GM12872 (cell line): ENCODE measurements around the gene C20orf204.
A peak's percentile ranks its signal among the peaks of the same experiment; 100 is the strongest.

Source experiments
- CTCF ChIP-seq: IDR thresholded peaks from 3 replicates; pipeline ENCODE4 v1.5.1; 2011; ENCODE audit warnings: low read depth, mild to moderate bottlenecking, low read length, moderate library complexity; ENCODE audit not compliant: insufficient read depth

Gene C20orf204

GRCh38 chr20:64083378-64083803, 47.4 kb downstream of the C20orf204 start:
- TF ChIP-seq CTCF = peak; percentile 61

- no peak for TF ChIP-seq CTCF
These were observed 48.1 kb downstream of the C20orf204 start, which contains the start of gene LKAAEAR1 for GRCh38 chr20:64083804-64084684. LKAAEAR1 (minus strand) TSS chr20:64084398; CDS start chr20:64084219, 179 bp downstream.

- TF ChIP-seq CTCF = no peak
These were observed 48.7 kb downstream of the C20orf204 start for GRCh38 chr20:64084685-64085152.

GRCh38 chr20:64086801-64087200, 50.8 kb downstream of the C20orf204 start:
- TF ChIP-seq CTCF = no peak
